AG10803 (cell line): ENCODE results near the gene RAB23.

ENCODE experiments used
- DNase-seq: peaks from one replicate; pipeline ENCODE4 v3.0.0; 2010; ENCODE audit warnings: low read depth
- H3K4me3 ChIP-seq: 2 replicates; pipeline ENCODE4 v1.5.1; 2011; ENCODE audit warnings: mild to moderate bottlenecking, low read length, control low read depth
- TF ChIP-seq, protein P1 (sequence below): conservative IDR thresholded peaks from 2 replicates; pipeline ENCODE4 v1.5.1; 2011; ENCODE audit warnings: mild to moderate bottlenecking, low read length, control low read depth, inconsistent platforms

The RAB23 gene

DNA sequence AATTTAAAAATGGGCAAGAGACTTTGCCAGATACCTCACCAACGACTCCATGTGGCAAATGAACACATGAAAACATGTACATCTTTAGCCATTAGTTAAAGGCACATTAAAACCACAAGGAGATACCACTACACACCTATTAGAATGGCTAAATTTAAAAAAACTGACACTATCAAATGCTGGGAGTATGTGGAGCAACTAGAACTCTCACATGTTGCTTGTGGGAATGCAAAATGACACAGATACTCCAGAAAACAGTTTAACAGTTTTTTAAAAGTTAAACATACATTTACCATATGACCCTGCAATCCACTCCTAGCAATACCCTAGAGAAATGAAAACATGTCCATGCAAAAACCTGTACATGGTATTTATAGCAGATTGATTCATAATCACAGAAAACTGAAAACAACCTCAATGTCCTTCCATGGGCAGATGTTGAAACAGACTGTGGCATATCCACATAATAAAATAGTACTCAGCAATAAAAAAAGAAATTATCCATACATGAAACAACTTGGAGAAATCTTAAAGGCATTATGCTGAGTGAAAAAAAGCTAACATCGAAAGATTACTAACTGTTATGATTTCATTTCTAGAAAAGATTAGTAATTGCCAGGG is 1.9 kb downstream of the RAB23 start:
- no peak for DNase-seq
- TF ChIP-seq, protein P1, sequence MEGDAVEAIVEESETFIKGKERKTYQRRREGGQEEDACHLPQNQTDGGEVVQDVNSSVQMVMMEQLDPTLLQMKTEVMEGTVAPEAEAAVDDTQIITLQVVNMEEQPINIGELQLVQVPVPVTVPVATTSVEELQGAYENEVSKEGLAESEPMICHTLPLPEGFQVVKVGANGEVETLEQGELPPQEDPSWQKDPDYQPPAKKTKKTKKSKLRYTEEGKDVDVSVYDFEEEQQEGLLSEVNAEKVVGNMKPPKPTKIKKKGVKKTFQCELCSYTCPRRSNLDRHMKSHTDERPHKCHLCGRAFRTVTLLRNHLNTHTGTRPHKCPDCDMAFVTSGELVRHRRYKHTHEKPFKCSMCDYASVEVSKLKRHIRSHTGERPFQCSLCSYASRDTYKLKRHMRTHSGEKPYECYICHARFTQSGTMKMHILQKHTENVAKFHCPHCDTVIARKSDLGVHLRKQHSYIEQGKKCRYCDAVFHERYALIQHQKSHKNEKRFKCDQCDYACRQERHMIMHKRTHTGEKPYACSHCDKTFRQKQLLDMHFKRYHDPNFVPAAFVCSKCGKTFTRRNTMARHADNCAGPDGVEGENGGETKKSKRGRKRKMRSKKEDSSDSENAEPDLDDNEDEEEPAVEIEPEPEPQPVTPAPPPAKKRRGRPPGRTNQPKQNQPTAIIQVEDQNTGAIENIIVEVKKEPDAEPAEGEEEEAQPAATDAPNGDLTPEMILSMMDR = no peak
- H3K4me3 ChIP-seq = peak overlapping the region; percentile 76

DNA sequence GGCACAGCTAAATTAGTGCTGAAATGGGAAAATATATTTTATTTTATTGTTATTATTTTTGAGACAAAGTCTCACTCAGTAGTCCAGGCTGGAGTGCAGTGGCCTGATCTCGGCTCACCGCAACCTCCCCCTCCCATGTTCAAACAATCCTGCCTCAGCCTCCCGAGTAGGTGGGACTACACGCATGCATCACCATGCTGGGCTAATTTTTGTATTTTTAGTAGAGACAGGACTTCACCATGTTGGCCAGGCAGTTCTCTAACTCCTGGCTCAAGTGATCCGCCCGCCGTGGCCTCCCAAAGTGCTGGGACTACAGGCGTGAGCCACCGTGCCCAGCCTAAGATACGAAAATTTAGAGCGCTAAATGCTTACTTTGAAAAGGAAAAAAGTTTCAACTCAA is 4.8 kb downstream of the RAB23 start:
- no peak for DNase-seq
- no peak overlapping the region for H3K4me3 ChIP-seq
- TF ChIP-seq, protein P1 = no peak

DNA sequence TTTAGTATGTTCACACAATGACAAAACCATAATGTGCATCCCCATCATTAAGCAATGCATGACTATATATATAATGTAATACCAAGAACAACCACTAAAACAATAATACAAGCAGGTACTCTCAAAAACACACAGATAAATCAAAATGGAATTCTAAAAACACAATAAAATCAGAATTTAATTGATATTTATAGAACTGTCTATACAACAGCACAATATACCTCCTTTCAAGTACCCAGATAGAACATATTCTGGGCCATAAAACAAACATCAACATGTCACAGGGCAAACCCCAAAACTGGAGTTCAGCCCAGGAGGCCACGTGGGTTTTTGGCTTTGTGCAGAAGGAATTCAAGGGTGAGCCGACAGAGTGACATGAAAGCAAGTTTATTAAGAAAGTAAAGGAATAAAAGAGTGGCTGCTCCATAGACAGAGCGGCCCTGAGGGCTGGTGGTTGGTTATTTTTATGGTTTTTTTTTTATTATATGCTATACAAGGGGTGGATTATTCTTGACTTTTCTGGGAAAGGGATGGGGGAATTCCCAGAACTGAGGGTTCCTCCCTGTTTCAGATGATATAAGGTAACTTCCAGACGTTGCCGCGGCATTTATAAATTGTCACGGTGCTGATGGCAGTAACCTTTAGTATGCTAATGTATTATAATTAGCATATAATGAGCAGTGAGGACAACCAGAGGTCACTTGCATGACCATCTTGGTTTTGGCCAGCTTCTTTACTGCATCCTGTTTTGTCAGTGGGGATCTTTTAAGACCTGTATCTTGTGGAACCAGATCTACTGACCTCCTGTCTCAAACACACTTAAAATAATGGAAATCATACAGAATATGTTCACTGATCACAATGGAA is 5.6 kb downstream of the RAB23 start:
- TF ChIP-seq, protein P1 = 0 out of 2 replicates have a peak, but pooled peaks have one; percentile 1
- peak; percentile 39 for DNase-seq

DNA sequence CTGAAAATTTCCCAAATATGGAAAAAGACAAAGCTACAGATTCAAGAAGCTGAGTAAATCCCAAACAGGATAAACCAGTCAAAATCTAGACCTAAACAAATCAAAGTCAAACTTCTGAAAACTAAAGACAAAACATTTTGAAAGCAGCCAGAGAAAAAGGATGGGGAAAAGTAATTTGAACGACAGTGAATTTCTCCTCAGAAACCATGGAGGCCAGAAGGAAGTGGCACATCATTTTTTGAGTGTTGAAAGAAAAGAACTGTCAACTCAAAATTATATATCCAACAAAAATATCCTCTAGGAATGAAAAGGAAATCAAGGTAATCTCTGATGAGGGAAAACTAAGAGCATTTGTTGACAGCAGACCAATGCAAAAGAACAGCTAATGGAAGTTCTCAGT is 6.8 kb downstream of the RAB23 start:
- H3K4me3 ChIP-seq = no peak overlapping the region
- DNase-seq = no peak
- TF ChIP-seq, protein P1 = no peak

More for the DNA sequence above, 5.6 kb downstream of the RAB23 start:
- no peak overlapping the region for H3K4me3 ChIP-seq

DNA sequence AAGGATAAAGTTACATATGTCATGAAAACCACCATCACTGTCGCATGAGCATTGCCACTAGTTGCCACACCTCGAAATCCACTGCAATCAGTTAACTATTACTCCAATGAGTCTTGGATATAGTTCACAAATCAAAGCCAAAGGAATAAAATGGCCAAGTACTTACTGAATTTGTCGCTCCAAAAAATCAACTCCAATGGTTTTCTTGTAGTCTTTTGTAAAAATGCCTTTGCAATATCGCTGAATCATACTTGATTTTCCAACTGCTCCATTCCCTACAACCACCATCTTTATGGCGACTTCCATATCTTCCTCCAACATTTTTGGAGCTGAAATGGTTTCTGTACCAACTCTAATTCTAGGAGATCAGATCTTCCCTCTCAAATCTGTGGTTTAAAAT is 12.0 kb downstream of the RAB23 start:
- TF ChIP-seq, protein P1 = no peak
- no peak for DNase-seq
- H3K4me3 ChIP-seq = no peak overlapping the region

DNA sequence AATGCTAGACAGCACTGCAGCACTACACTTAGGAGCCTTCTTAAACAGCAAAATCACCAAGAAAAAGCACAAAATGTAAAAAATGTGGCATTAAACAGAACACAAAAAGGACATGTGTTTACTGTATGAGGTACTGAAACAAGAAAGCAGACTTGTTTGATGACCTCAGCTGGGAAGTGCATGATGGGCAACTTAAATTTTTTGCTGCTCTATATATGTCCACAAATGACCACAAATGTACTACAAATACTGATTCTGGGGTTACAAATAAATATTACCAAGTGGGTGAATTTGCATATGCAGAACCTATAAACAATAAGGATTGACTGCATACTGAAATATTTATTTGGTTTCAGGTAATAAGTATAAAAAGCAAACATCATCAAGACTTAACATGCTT is 13.1 kb downstream of the RAB23 start:
- DNase-seq = no peak
- TF ChIP-seq, protein P1 = no peak
- H3K4me3 ChIP-seq = no peak overlapping the region

DNA sequence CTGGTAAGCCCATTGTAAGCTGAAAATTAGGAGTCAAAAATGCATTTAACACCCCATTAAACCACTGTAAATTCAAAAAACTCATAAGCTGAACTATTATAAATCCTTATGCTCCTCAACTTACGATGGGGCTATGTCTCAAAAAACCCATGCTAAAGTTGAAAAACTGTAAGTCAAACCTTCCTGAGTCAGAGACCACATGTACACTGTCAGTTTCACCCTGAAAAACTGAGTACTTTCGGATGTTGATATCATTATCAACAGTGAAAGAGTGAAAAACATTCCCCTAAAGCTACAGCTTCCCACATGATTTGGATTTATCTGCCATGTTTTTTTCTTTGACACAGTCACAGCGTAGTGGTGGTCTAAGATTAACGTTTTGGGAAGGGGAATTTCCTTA is 14.2 kb downstream of the RAB23 start:
- no peak overlapping the region for H3K4me3 ChIP-seq
- TF ChIP-seq, protein P1 = no peak
- DNase-seq = no peak
